Brain microvascular endothelial cell (primary cell): ENCODE results near the gene EFEMP1.

Source experiments
- DNase-seq: peaks from one replicate; pipeline ENCODE4 v3.0.0-alpha.2; 2020
- H3K27ac ChIP-seq: fragments of 250-450 bp; sonication (Bioruptor Pico); 2 replicates; pipeline ENCODE4 v1.5.1; 2020; ENCODE audit warnings: mild to moderate bottlenecking, moderate library complexity
- H3K27me3 ChIP-seq: fragments of 250-450 bp; sonication (Bioruptor Pico); replicated peaks from 2 replicates; pipeline ENCODE4 v1.5.1; 2020; ENCODE audit warnings: mild to moderate bottlenecking
- H3K36me3 ChIP-seq: fragments of 250-450 bp; sonication (Bioruptor Pico); replicated peaks from 2 replicates; pipeline ENCODE4 v1.5.1; 2020; ENCODE audit warnings: mild to moderate bottlenecking
- H3K4me3 ChIP-seq: 2 replicates; pipeline ENCODE4 v1.5.1; 2011; ENCODE audit warnings: low read depth, mild to moderate bottlenecking, control low read depth, low read length, moderate library complexity
- in situ Hi-C: cut with HindIII; loops from 2 replicates; pipeline ENCODE4 v1.10.0; 2017; ENCODE audit warnings: low sequenced_read_pairs, low pct_ligation_motif_present
- TF ChIP-seq, protein P1 (sequence below): IDR thresholded peaks from 2 replicates; pipeline ENCODE4 v1.5.1; 2011; ENCODE audit warnings: low read depth, mild to moderate bottlenecking, moderate library complexity, low read length, control low read depth, inconsistent platforms; ENCODE audit errors: missing control alignments

Gene EFEMP1

GRCh38 chr2:55952415-55952814 lies 28.8 kb upstream of the EFEMP1 start:
- TF ChIP-seq, protein P1, sequence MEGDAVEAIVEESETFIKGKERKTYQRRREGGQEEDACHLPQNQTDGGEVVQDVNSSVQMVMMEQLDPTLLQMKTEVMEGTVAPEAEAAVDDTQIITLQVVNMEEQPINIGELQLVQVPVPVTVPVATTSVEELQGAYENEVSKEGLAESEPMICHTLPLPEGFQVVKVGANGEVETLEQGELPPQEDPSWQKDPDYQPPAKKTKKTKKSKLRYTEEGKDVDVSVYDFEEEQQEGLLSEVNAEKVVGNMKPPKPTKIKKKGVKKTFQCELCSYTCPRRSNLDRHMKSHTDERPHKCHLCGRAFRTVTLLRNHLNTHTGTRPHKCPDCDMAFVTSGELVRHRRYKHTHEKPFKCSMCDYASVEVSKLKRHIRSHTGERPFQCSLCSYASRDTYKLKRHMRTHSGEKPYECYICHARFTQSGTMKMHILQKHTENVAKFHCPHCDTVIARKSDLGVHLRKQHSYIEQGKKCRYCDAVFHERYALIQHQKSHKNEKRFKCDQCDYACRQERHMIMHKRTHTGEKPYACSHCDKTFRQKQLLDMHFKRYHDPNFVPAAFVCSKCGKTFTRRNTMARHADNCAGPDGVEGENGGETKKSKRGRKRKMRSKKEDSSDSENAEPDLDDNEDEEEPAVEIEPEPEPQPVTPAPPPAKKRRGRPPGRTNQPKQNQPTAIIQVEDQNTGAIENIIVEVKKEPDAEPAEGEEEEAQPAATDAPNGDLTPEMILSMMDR, result no peak
- Histone ChIP-seq H3K27ac (no peak overlapping the region), H3K4me3 (no peak overlapping the region), H3K36me3 (no peaks in the 10 kb centered on the region), H3K27me3 (no peaks in the 10 kb centered on the region)
- DNase-seq, result no peak
- in situ Hi-C loops, result no loop called here

GRCh38 chr2:55951533-55951932 lies 28.0 kb upstream of the EFEMP1 start:
- no peaks in the 10 kb centered on the region for H3K36me3 ChIP-seq
- in situ Hi-C loops, result no loop called here
- H3K27ac ChIP-seq, result no peak overlapping the region
- TF ChIP-seq, protein P1, result no peak
- no peak overlapping the region for H3K4me3 ChIP-seq
- no peaks in the 10 kb centered on the region for H3K27me3 ChIP-seq
- DNase-seq, result no peak

DNA sequence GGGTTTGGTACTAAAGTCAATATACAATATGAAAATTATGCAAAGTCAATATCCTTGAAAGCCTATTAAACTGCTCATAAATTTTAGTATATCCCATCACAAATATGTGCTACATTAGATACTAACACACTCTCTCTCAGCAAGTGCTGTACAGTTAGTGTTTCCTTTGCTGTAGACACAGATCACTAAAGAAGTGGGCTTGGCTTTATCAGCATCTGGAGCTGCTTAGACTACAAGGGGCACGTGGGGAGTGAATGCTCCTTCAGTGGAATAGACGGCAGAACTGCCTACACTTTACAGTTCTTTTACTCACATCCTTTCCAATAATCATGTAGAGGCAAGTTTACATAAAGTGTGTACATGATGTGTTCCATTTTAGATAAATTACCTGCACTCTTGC lies 26.0 kb upstream of the EFEMP1 start:
- DNase-seq, result no peak
- in situ Hi-C loops, result no loop called here
- Histone ChIP-seq H3K36me3 (no peaks in the 10 kb centered on the region), H3K27ac (no peak overlapping the region), H3K27me3 (no peaks in the 10 kb centered on the region), H3K4me3 (no peak overlapping the region)
- TF ChIP-seq, protein P1, result no peak

DNA sequence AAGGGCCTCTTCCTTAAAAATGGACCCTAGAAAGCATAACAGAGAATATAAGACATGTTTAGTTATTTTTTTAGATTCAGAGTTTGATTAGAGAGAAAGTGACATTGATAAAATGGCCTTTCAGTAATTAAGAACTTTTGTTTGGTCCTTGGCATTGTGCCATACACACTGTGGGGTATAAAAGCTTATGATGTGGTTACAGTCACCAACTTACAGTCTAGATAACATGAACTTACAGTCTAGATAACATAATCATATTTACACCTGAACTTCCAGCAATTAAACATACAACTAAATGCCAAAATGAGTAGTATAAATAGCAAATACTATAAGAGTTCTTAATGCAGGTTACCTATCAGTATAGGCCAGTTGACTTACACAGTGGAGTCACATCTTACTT lies 25.6 kb upstream of the EFEMP1 start:
- Histone ChIP-seq H3K27ac (no peak overlapping the region), H3K4me3 (no peak overlapping the region), H3K27me3 (no peaks in the 10 kb centered on the region), H3K36me3 (no peaks in the 10 kb centered on the region)
- in situ Hi-C loops, result no loop called here
- TF ChIP-seq, protein P1, result no peak
- DNase-seq, result no peak

DNA sequence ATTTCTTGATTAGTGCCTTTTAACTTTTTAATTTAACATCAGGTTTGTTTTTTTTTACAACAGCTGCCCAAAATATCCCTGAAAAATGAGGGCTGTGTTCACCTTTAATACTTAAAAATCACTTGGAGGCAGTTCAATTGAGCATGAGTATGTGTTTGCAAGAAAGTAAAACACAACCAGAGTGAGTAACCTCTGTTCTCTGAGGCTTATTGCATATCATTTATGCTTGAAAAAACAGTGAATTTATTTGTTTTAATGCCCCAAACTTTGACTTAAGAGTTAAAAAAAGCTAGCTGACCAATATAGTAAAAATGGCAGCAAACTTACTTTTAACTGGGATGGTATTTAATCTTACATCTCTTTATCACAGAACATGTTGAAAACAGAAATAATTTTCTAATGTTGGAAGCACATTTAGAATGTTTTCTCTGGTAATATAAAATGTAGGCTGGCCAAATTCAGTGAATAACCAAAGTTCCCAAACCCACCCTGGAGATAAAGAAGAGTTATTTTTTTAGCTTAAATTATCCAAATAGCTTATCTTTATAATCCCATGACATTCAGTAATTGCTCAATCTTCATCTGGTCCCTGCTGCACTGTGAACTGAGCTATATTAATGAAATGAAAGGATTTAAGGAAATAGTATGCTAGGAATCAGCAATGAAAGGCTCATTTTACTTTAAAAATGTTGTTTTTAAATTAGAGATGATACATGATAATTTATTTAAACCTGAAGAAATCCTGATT lies 24.8 kb upstream of the EFEMP1 start:
- Histone ChIP-seq H3K4me3 (no peak overlapping the region), H3K27me3 (no peaks in the 10 kb centered on the region), H3K36me3 (no peaks in the 10 kb centered on the region), H3K27ac (no peak overlapping the region)
- no peak for DNase-seq
- in situ Hi-C loops, result no loop called here
- TF ChIP-seq, protein P1, result no peak

GRCh38 chr2:55947752-55948151 lies 24.2 kb upstream of the EFEMP1 start:
- Histone ChIP-seq H3K36me3 (no peaks in the 10 kb centered on the region), H3K4me3 (no peak overlapping the region), H3K27me3 (no peaks in the 10 kb centered on the region), H3K27ac (no peak overlapping the region)
- no peak for DNase-seq
- TF ChIP-seq, protein P1, result no peak
- in situ Hi-C loops, result no loop called here
